ENCODE data around the gene CEP95. TPM values are rescaled to one million over a fixed set of nuclear protein-coding genes. Genes with fewer than 3 reads are reported as not detected.
"Not testable (repeated sequence)": the region's sequence is repeated elsewhere in the genome, so short reads cannot be mapped to it uniquely, and the experiment has no call there.

The CEP95 gene
- total RNA-seq, 1 donor = 26.3 TPM

- no peak for DNase-seq (ENCODE audit: low read depth)
- TF ChIP-seq CTCF (IDR thresholded peaks at IDR 0.05; ENCODE audit: insufficient read depth, low read depth, low read length) = no peak
- H3K4me3 ChIP-seq (ENCODE audit: low read depth, low read length) = no peak overlapping the region
Observed at GRCh38 chr17:64484380-64484779, 22.4 kb upstream of the CEP95 start.

GRCh38 chr17:64488301-64488700, 18.5 kb upstream of the CEP95 start:
- DNase-seq (ENCODE audit: low read depth) = no peak
- no peak for TF ChIP-seq CTCF (IDR thresholded peaks at IDR 0.05; ENCODE audit: insufficient read depth, low read depth, low read length)
- H3K4me3 ChIP-seq (ENCODE audit: low read depth, low read length) = no peak overlapping the region

- DNase-seq (ENCODE audit: low read depth) = peak; percentile 59
- no peak overlapping the region for H3K4me3 ChIP-seq (ENCODE audit: low read depth, low read length)
- TF ChIP-seq CTCF (IDR thresholded peaks at IDR 0.05; ENCODE audit: insufficient read depth, low read depth, low read length) = peak; percentile 75
Observed at GRCh38 chr17:64491034-64491860, 15.5 kb upstream of the CEP95 start.

- peak; percentile 21 for DNase-seq (ENCODE audit: low read depth)
- no peak overlapping the region for H3K4me3 ChIP-seq (ENCODE audit: low read depth, low read length)
- TF ChIP-seq CTCF (IDR thresholded peaks at IDR 0.05; ENCODE audit: insufficient read depth, low read depth, low read length) = no peak
Observed at GRCh38 chr17:64491994-64492393, 14.8 kb upstream of the CEP95 start.

GRCh38 chr17:64492481-64493109, 14.2 kb upstream of the CEP95 start:
- DNase-seq (ENCODE audit: low read depth) = peak; percentile 30
- no peak overlapping the region for H3K4me3 ChIP-seq (ENCODE audit: low read depth, low read length)
- TF ChIP-seq CTCF (IDR thresholded peaks at IDR 0.05; ENCODE audit: insufficient read depth, low read depth, low read length) = peak; percentile 57

- H3K4me3 ChIP-seq (ENCODE audit: low read depth, low read length) = no peak overlapping the region
- DNase-seq (ENCODE audit: low read depth) = no peak
- TF ChIP-seq CTCF (IDR thresholded peaks at IDR 0.05; ENCODE audit: insufficient read depth, low read depth, low read length) = no peak
Observed at GRCh38 chr17:64494121-64494520, 12.7 kb upstream of the CEP95 start.

GRCh38 chr17:64495300-64495699, 11.5 kb upstream of the CEP95 start:
- not testable (repeated sequence) for H3K4me3 ChIP-seq (ENCODE audit: low read depth, low read length); DNase-seq (ENCODE audit: low read depth)

Data from fibroblast of villous mesenchyme (primary cell).